ENCODE results near the gene MAD1L1.

Gene MAD1L1

GRCh38 chr7:2210551-2211258 is 22.0 kb downstream of the MAD1L1 start:
- H4K20me1 ChIP-seq (ENCODE audit: insufficient read depth): no peaks in the 10 kb centered on the region
- no peak overlapping the region for H3K9ac ChIP-seq
- no peaks in the 10 kb centered on the region for H3K27me3 ChIP-seq (ENCODE audit: insufficient read depth, low read depth)
- H3K27ac ChIP-seq: no peak overlapping the region
- TF ChIP-seq CTCF (conservative IDR thresholded peaks at IDR 0.05; ENCODE audit: low read depth, low read length): no peak
- H3K4me1 ChIP-seq (ENCODE audit: low read depth, poor library complexity, severe bottlenecking): no peaks in the 10 kb centered on the region
- no peaks in the 10 kb centered on the region for H3K79me2 ChIP-seq (ENCODE audit: insufficient read depth, low read depth)
- no peak overlapping the region for H2AFZ ChIP-seq (ENCODE audit: low read depth)
- peaks cover 4% of the 10 kb centered on the region; the same call in 1 of the 2 replicates for H3K36me3 ChIP-seq (ENCODE audit: insufficient read depth)
- H3K4me2 ChIP-seq: no peak overlapping the region
- H3K4me3 ChIP-seq (IDR thresholded peaks at IDR 0.05; ENCODE audit: insufficient read depth, low read depth, low read length): no peak overlapping the region

- H3K4me3 ChIP-seq (IDR thresholded peaks at IDR 0.05; ENCODE audit: insufficient read depth, low read depth, low read length): no peak overlapping the region
- no peak overlapping the region for H3K9ac ChIP-seq
- H3K4me1 ChIP-seq (ENCODE audit: low read depth, poor library complexity, severe bottlenecking): no peaks in the 10 kb centered on the region
- H4K20me1 ChIP-seq (ENCODE audit: insufficient read depth): no peaks in the 10 kb centered on the region
- H3K79me2 ChIP-seq (ENCODE audit: insufficient read depth, low read depth): no peaks in the 10 kb centered on the region
- H3K36me3 ChIP-seq (ENCODE audit: insufficient read depth): peaks cover 4% of the 10 kb centered on the region; the same call in 1 of the 2 replicates
- no peak for TF ChIP-seq CTCF (conservative IDR thresholded peaks at IDR 0.05; ENCODE audit: low read depth, low read length)
- H2AFZ ChIP-seq (ENCODE audit: low read depth): no peak overlapping the region
- H3K27me3 ChIP-seq (ENCODE audit: insufficient read depth, low read depth): no peaks in the 10 kb centered on the region
- no peak overlapping the region for H3K27ac ChIP-seq
- H3K4me2 ChIP-seq: no peak overlapping the region
Measured at GRCh38 chr7:2209961-2210323, 22.8 kb downstream of the MAD1L1 start.

GRCh38 chr7:2209146-2209960 is 23.4 kb downstream of the MAD1L1 start:
- Histone ChIP-seq H3K27ac (no peak overlapping the region), H4K20me1 (ENCODE audit: insufficient read depth) (no peaks in the 10 kb centered on the region), H3K9ac (no peak overlapping the region), H3K4me2 (no peak overlapping the region), H3K4me1 (ENCODE audit: low read depth, poor library complexity, severe bottlenecking) (no peaks in the 10 kb centered on the region), H3K79me2 (ENCODE audit: insufficient read depth, low read depth) (no peaks in the 10 kb centered on the region), H3K36me3 (ENCODE audit: insufficient read depth) (peaks cover 4% of the 10 kb centered on the region; the same call in 1 of the 2 replicates), H2AFZ (ENCODE audit: low read depth) (no peak overlapping the region), H3K4me3 (IDR thresholded peaks at IDR 0.05; ENCODE audit: insufficient read depth, low read depth, low read length) (no peak overlapping the region), H3K27me3 (ENCODE audit: insufficient read depth, low read depth) (no peaks in the 10 kb centered on the region)
- peak; percentile 72 for TF ChIP-seq CTCF (conservative IDR thresholded peaks at IDR 0.05; ENCODE audit: low read depth, low read length)

- Histone ChIP-seq H2AFZ (ENCODE audit: low read depth) (no peak overlapping the region), H4K20me1 (ENCODE audit: insufficient read depth) (no peaks in the 10 kb centered on the region), H3K36me3 (ENCODE audit: insufficient read depth) (peaks cover 4% of the 10 kb centered on the region; the same call in 1 of the 2 replicates), H3K79me2 (ENCODE audit: insufficient read depth, low read depth) (no peaks in the 10 kb centered on the region), H3K4me1 (ENCODE audit: low read depth, poor library complexity, severe bottlenecking) (no peaks in the 10 kb centered on the region), H3K4me2 (no peak overlapping the region), H3K27ac (no peak overlapping the region), H3K9ac (no peak overlapping the region), H3K4me3 (IDR thresholded peaks at IDR 0.05; ENCODE audit: insufficient read depth, low read depth, low read length) (no peak overlapping the region), H3K27me3 (ENCODE audit: insufficient read depth, low read depth) (no peaks in the 10 kb centered on the region)
- TF ChIP-seq CTCF (conservative IDR thresholded peaks at IDR 0.05; ENCODE audit: low read depth, low read length): no peak
Measured at GRCh38 chr7:2208712-2209111, 24.0 kb downstream of the MAD1L1 start.
